Stromal cell of bone marrow (primary cell): Measurements from ENCODE around the gene ALCAM.
A peak's percentile ranks its signal among the peaks of the same experiment; 100 is the strongest.

Source experiments
- DNase-seq: peaks from one replicate; pipeline ENCODE4 v3.0.0-alpha.2; 2012; ENCODE audit warnings: low read depth

Gene ALCAM

GRCh38 chr3:105356396-105356795 is 10.3 kb upstream of the ALCAM start:
- no peak for DNase-seq

GRCh38 chr3:105356988-105357387 is 9.7 kb upstream of the ALCAM start:
- no peak for DNase-seq

GRCh38 chr3:105359098-105359762 is 7.5 kb upstream of the ALCAM start:
- DNase-seq, result peak; percentile 53

- no peak for DNase-seq
These were observed 6.7 kb upstream of the ALCAM start for GRCh38 chr3:105360003-105360402.

- peak; percentile 39 for DNase-seq
These were observed 4.6 kb upstream of the ALCAM start for GRCh38 chr3:105362021-105362665.

GRCh38 chr3:105364128-105364527 is 2.6 kb upstream of the ALCAM start:
- DNase-seq, result no peak

GRCh38 chr3:105365081-105365390 is 1.7 kb upstream of the ALCAM start:
- DNase-seq, result no peak

- DNase-seq, result peak; percentile 61
These were observed 1.1 kb upstream of the ALCAM start for GRCh38 chr3:105365391-105366325.

GRCh38 chr3:105367063-105367405 is 325 bp downstream of the ALCAM start:
- DNase-seq, result no peak

GRCh38 chr3:105367406-105368213 is 901 bp downstream of the ALCAM start:
- DNase-seq, result peak; percentile 41

- no peak for DNase-seq
These were observed 2.1 kb downstream of the ALCAM start for GRCh38 chr3:105368566-105369499.

- peak; percentile 58 for DNase-seq
These were observed 3.0 kb downstream of the ALCAM start for GRCh38 chr3:105369500-105370371.

GRCh38 chr3:105373383-105373782 is 6.7 kb downstream of the ALCAM start:
- no peak for DNase-seq

- no peak for DNase-seq
These were observed 9.2 kb downstream of the ALCAM start for GRCh38 chr3:105375750-105376511.

GRCh38 chr3:105377716-105378115 is 11.0 kb downstream of the ALCAM start:
- no peak for DNase-seq

- no peak for DNase-seq
These were observed 18.5 kb downstream of the ALCAM start for GRCh38 chr3:105385179-105385578.

- DNase-seq, result no peak
These were observed 19.3 kb downstream of the ALCAM start for GRCh38 chr3:105385819-105386508.

- no peak for DNase-seq
These were observed 20.5 kb downstream of the ALCAM start for GRCh38 chr3:105387122-105387751.
